ENCODE measurements around the gene GRHL1. TPM values are rescaled to one million over a fixed set of nuclear protein-coding genes. Genes with fewer than 3 reads are reported as not detected.

GRHL1 gene
- total RNA-seq, 1 donor from 2014 or later = 6.2 TPM

- Histone ChIP-seq H3K36me3 (ENCODE audit: control insufficient read depth, insufficient read depth, low read length) (no peaks in the 10 kb centered on the region), H3K4me3 (ENCODE audit: low read depth, low read length) (no peak overlapping the region), H3K27me3 (ENCODE audit: control insufficient read depth, insufficient read depth, low read length) (no peaks in the 10 kb centered on the region)
- DNase-seq (ENCODE audit: low read depth) = no peak
- TF ChIP-seq CTCF (IDR thresholded peaks at IDR 0.05; ENCODE audit: insufficient read depth, low read length, poor library complexity, severe bottlenecking) = no peak
These were observed 86.6 kb downstream of the GRHL1 start for GRCh38 chr2:10038123-10038522.

GRCh38 chr2:10038716-10039115 is 87.2 kb downstream of the GRHL1 start:
- no peak for DNase-seq (ENCODE audit: low read depth)
- Histone ChIP-seq H3K4me3 (ENCODE audit: low read depth, low read length) (no peak overlapping the region), H3K27me3 (ENCODE audit: control insufficient read depth, insufficient read depth, low read length) (no peaks in the 10 kb centered on the region), H3K36me3 (ENCODE audit: control insufficient read depth, insufficient read depth, low read length) (no peaks in the 10 kb centered on the region)
- no peak for TF ChIP-seq CTCF (IDR thresholded peaks at IDR 0.05; ENCODE audit: insufficient read depth, low read length, poor library complexity, severe bottlenecking)

- no peak overlapping the region for H3K4me3 ChIP-seq (ENCODE audit: low read depth, low read length)
- DNase-seq (ENCODE audit: low read depth) = no peak
- no peak for TF ChIP-seq CTCF (IDR thresholded peaks at IDR 0.05; ENCODE audit: insufficient read depth, low read length, poor library complexity, severe bottlenecking)
These were observed 88.3 kb downstream of the GRHL1 start for GRCh38 chr2:10039658-10040410.

GRCh38 chr2:10041711-10042110 is 90.2 kb downstream of the GRHL1 start:
- DNase-seq (ENCODE audit: low read depth) = no peak
- H3K36me3 ChIP-seq (ENCODE audit: control insufficient read depth, insufficient read depth, low read length) = no peaks in the 10 kb centered on the region
- no peak overlapping the region for H3K4me3 ChIP-seq (ENCODE audit: low read depth, low read length)
- no peaks in the 10 kb centered on the region for H3K27me3 ChIP-seq (ENCODE audit: control insufficient read depth, insufficient read depth, low read length)
- TF ChIP-seq CTCF (IDR thresholded peaks at IDR 0.05; ENCODE audit: insufficient read depth, low read length, poor library complexity, severe bottlenecking) = no peak

More at GRCh38 chr2:10039658-10040410, 88.3 kb downstream of the GRHL1 start:
- no peaks in the 10 kb centered on the region for H3K27me3 ChIP-seq (ENCODE audit: control insufficient read depth, insufficient read depth, low read length)
- no peaks in the 10 kb centered on the region for H3K36me3 ChIP-seq (ENCODE audit: control insufficient read depth, insufficient read depth, low read length)

GRCh38 chr2:10042301-10043161 is 91.0 kb downstream of the GRHL1 start:
- no peaks in the 10 kb centered on the region for H3K36me3 ChIP-seq (ENCODE audit: control insufficient read depth, insufficient read depth, low read length)
- peak; percentile 18 for TF ChIP-seq CTCF (IDR thresholded peaks at IDR 0.05; ENCODE audit: insufficient read depth, low read length, poor library complexity, severe bottlenecking)
- no peak for DNase-seq (ENCODE audit: low read depth)
- H3K27me3 ChIP-seq (ENCODE audit: control insufficient read depth, insufficient read depth, low read length) = no peaks in the 10 kb centered on the region
- peak overlapping the region; percentile 37 for H3K4me3 ChIP-seq (ENCODE audit: low read depth, low read length)
